HEK293T (cell line): Measurements from ENCODE around the gene GALNT15.

Experiments used
- CTCF ChIA-PET: fragments of 350-600 bp; formaldehyde crosslinking; extraction: SDS; loops from one replicate; lab custom pipeline; 2021; ENCODE audit warnings: antibody characterized with exemption, inconsistent platforms; lab: Yijun Ruan, JAX
- POLR2A ChIA-PET: fragments of 350-600 bp; formaldehyde crosslinking; extraction: SDS; loops from one replicate; lab custom pipeline; 2020; ENCODE audit warnings: antibody characterized with exemption, inconsistent platforms; lab: Yijun Ruan, JAX
- DNase-seq: peaks from one replicate; pipeline ENCODE4 v3.0.0; 2012; ENCODE audit warnings: mixed read lengths; ENCODE audit errors: extremely low spot score
- ARNT ChIP-seq: fragments of 450-650 bp; IDR thresholded peaks from 2 replicates; pipeline ENCODE4 v1.6.1; 2017; ENCODE audit warnings: mild to moderate bottlenecking
- BHLHE40 ChIP-seq: fragments of 450-650 bp; IDR thresholded peaks from 2 replicates; pipeline ENCODE4 v1.6.1; 2016; ENCODE audit warnings: mild to moderate bottlenecking, moderate library complexity, borderline replicate concordance
- CTBP1 ChIP-seq: fragments of 450-650 bp; IDR thresholded peaks from 2 replicates; pipeline ENCODE4 v1.6.1; 2016; ENCODE audit warnings: borderline replicate concordance
- ELF4 ChIP-seq: fragments of 450-650 bp; IDR thresholded peaks from 2 replicates; pipeline ENCODE4 v1.6.1; 2017; ENCODE audit warnings: antibody characterized with exemption
- FOXA1 ChIP-seq: fragments of 450-650 bp; IDR thresholded peaks from 2 replicates; pipeline ENCODE4 v1.6.1; 2016; ENCODE audit warnings: mild to moderate bottlenecking
- FOXK2 ChIP-seq: fragments of 450-650 bp; IDR thresholded peaks from 2 replicates; pipeline ENCODE4 v1.6.1; 2016; ENCODE audit warnings: mild to moderate bottlenecking
- FOXM1 ChIP-seq: fragments of 450-650 bp; IDR thresholded peaks from 2 replicates; pipeline ENCODE4 v1.6.1; 2017; ENCODE audit warnings: mild to moderate bottlenecking, borderline replicate concordance
- HDGF ChIP-seq: fragments of 450-650 bp; IDR thresholded peaks from 2 replicates; pipeline ENCODE4 v1.6.1; 2017; ENCODE audit warnings: antibody characterized with exemption, borderline replicate concordance
- L3MBTL2 ChIP-seq: fragments of 450-650 bp; conservative IDR thresholded peaks from 2 replicates; pipeline ENCODE4 v1.6.1; 2016; ENCODE audit warnings: mild to moderate bottlenecking
- LEF1 ChIP-seq: fragments of 450-650 bp; IDR thresholded peaks from 2 replicates; pipeline ENCODE4 v1.6.1; 2017; ENCODE audit warnings: mild to moderate bottlenecking, borderline replicate concordance
- NFRKB ChIP-seq: fragments of 450-650 bp; IDR thresholded peaks from 2 replicates; pipeline ENCODE4 v1.6.1; 2016; ENCODE audit warnings: mild to moderate bottlenecking, moderate library complexity
- PKNOX1 ChIP-seq: fragments of 450-650 bp; IDR thresholded peaks from 2 replicates; pipeline ENCODE4 v1.6.1; 2016
- SP1 ChIP-seq: fragments of 450-650 bp; IDR thresholded peaks from 2 replicates; pipeline ENCODE4 v1.6.1; 2017
- SUZ12 ChIP-seq: fragments of 450-650 bp; IDR thresholded peaks from 2 replicates; pipeline ENCODE4 v1.6.1; 2016; ENCODE audit warnings: mild to moderate bottlenecking
- TARDBP ChIP-seq: fragments of 450-650 bp; IDR thresholded peaks from 2 replicates; pipeline ENCODE4 v1.6.1; 2016
- ZNF384 ChIP-seq: fragments of 450-650 bp; IDR thresholded peaks from 2 replicates; pipeline ENCODE4 v1.6.1; 2016

Gene GALNT15

GRCh38 chr3:16205156-16205870, 30.8 kb downstream of the GALNT15 start:
- CTCF ChIA-PET = interaction anchor here (0.6 to 1.3 kb wide), 4 partner anchors 11 to 993 kb away, joined by 3 to 7 read pairs (median 3); no protein-coding TSS in a partner anchor

GRCh38 chr3:16207031-16207430, 32.6 kb downstream of the GALNT15 start:
- TF ChIP-seq SUZ12 (no peak), FOXA1 (no peak), SP1 (no peak), LEF1 (no peak), FOXM1 (no peak), PKNOX1 (no peak), HDGF (no peak), TARDBP (no peak), ARNT (no peak)
- DNase-seq = no peak
- ChIA-PET POLR2A (no interaction called here), CTCF (no interaction called here)

More at GRCh38 chr3:16205156-16205870, 30.8 kb downstream of the GALNT15 start:
- TF ChIP-seq ELF4 (no peak), L3MBTL2 (no peak), LEF1 (no peak), FOXK2 (no peak)
- DNase-seq = no peak
- POLR2A ChIA-PET = no interaction called here

- TF ChIP-seq BHLHE40 (no peak), PKNOX1 (no peak)
- CTCF ChIA-PET = no interaction called here
- DNase-seq = no peak
- POLR2A ChIA-PET = no interaction called here
These were observed 36.9 kb downstream of the GALNT15 start for GRCh38 chr3:16211176-16211904.

- CTCF ChIA-PET = no interaction called here
- POLR2A ChIA-PET = no interaction called here
These were observed 39.9 kb downstream of the GALNT15 start for GRCh38 chr3:16214366-16214765.

GRCh38 chr3:16216373-16216935, 42.0 kb downstream of the GALNT15 start:
- CTCF ChIA-PET = interaction anchor here (1.1 kb wide), 1 partner anchor 11 kb away, joined by 7 read pairs; no protein-coding TSS in a partner anchor
- DNase-seq = no peak
- POLR2A ChIA-PET = no interaction called here
- no peak for TF ChIP-seq ELF4
- no peak for TF ChIP-seq NFRKB
- no peak for TF ChIP-seq FOXM1
- no peak for TF ChIP-seq HDGF
- TF ChIP-seq SP1 = no peak
- no peak for TF ChIP-seq PKNOX1
- TF ChIP-seq LEF1 = no peak
- TF ChIP-seq L3MBTL2 = no peak
- TF ChIP-seq CTBP1 = no peak
- TF ChIP-seq FOXK2 = no peak
- TF ChIP-seq SUZ12 = no peak
- no peak for TF ChIP-seq TARDBP
- TF ChIP-seq BHLHE40 = no peak
- no peak for TF ChIP-seq ARNT
- TF ChIP-seq FOXA1 = no peak

More at GRCh38 chr3:16214366-16214765, 39.9 kb downstream of the GALNT15 start:
- DNase-seq = no peak
- no peak for TF ChIP-seq ARNT
- no peak for TF ChIP-seq LEF1
- no peak for TF ChIP-seq ZNF384
- no peak for TF ChIP-seq PKNOX1
- TF ChIP-seq CTBP1 = no peak
- TF ChIP-seq FOXA1 = no peak
- TF ChIP-seq HDGF = no peak
- no peak for TF ChIP-seq SUZ12
- TF ChIP-seq ELF4 = no peak
- no peak for TF ChIP-seq FOXM1
- TF ChIP-seq FOXK2 = no peak
- no peak for TF ChIP-seq L3MBTL2
- no peak for TF ChIP-seq BHLHE40
- TF ChIP-seq TARDBP = no peak
- TF ChIP-seq NFRKB = no peak
- TF ChIP-seq SP1 = no peak
